SH-SY5Y (cell line): Measurements from ENCODE around the gene GARRE1.

Experiments
- GATA2 ChIP-seq: IDR thresholded peaks from 2 replicates; pipeline ENCODE4 v1.6.1; 2011; ENCODE audit warnings: mild to moderate bottlenecking, low read depth, low read length
- GATA3 ChIP-seq: IDR thresholded peaks from 2 replicates; pipeline ENCODE4 v1.6.1; 2011; ENCODE audit warnings: low read depth, mild to moderate bottlenecking, low read length, moderate library complexity

DNA sequence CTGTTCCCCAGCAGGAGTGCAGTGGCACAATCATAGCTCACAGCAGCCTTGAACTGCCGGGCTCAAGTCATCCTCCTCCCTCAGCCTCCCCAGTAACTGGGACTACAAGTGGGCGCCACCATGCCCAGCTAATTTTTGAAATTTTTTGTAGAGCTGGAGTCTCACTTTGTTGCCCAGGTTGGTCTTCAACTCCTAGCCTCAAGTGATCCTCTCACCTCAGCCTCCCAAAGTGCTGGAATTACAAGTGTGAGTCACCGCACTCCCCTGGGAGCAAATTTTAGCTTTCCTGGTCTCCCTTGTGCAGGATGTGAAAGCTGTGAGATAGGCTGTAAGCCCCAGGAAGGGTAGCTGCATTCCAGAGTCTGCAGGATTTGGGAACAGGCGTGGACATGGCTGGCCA lies 5.4 kb upstream of the GARRE1 start:
- TF ChIP-seq GATA2 (no peak), GATA3 (no peak)
